ENCODE data around the gene DYNC1I1.

DYNC1I1 gene

DNA sequence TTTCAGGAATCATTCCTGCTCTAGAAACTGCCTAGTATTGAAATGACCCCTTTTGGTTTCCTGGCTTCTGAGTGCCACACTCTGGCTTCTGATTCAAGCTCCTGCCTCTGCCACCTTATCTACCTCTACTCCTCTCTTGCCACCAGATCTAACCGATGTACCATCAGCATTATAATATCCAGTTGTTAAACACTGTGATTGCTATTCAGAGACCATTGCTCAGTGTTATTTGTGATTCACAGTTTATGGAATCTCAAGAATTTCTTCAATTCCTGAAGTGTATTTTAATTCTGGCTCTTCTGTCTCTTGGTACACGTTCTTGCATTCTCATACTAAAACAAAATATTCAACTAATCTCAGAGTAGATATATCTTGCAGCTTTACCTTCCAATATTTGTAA, 88.7 kb downstream of the DYNC1I1 start:
- no peak for DNase-seq (ENCODE audit: low read depth)

DNA sequence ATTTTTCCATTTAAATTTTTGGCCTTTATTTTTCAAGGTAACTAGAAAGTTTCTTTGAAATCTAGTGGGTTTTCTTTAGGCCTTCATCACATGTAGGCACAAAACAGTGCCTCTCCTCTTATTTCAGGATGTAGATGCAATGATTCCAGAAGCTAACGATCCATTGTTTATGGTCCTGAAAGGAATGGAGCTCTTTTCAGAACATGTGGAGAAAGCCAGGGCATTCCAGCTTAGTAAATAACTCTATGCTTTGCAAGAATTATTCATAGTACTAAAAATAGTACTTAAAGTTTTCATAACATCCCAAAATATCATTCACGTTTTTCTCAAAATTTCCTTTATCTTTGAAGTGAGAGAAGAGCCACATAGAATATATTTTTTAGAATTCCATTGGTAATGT, 91.3 kb downstream of the DYNC1I1 start:
- no peak for DNase-seq (ENCODE audit: low read depth)

DNA sequence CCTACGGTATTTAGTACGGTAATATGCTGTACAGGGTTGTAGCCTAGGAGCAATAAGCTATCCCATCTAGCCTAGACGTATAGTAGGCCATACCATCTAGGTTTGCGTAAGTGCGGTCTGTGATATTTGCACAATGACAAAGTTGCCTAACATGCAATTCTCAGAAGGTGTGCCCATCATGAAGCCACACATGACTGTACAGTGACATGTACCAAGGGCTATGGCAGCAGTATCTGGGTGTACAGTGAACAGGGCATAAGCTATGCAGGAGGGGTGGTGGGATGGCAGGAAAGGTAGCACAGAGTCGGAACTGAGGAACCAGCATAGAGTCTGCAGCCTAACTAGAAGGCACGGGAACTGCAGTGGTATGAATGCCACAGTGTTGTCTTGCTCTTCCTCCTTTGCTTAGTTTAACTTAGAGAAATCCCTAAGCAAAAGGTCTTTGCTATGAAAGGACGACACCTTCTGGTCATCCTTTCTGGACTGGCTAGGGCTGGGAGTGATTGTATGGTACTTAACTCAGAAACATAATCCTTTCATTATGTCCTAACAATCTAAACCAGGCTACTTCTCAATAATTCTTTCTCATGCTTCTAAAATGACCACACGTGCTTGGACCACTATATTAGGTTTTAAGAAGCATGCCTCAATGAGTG, 93.5 kb downstream of the DYNC1I1 start:
- DNase-seq (ENCODE audit: low read depth): no peak

DNA sequence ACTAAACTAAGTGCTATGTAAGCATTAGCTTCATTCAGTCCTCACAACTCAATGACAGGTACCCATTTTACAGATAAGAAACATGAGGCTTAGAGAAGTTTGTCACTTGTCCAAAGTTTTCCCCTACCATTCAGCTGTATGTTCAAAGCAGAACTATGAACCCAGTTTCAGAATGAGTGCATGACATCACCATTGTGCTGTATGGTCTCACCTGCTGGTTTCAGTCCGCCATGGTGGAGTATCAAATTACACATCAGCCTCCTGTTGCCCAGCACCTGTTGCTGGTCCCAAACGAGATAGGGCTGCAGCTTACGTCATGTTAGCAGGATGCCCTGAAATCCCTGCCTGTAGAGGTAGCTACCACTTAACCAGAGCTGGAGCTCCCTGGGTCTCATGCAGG, 95.0 kb downstream of the DYNC1I1 start:
- DNase-seq (ENCODE audit: low read depth): no peak

DNA sequence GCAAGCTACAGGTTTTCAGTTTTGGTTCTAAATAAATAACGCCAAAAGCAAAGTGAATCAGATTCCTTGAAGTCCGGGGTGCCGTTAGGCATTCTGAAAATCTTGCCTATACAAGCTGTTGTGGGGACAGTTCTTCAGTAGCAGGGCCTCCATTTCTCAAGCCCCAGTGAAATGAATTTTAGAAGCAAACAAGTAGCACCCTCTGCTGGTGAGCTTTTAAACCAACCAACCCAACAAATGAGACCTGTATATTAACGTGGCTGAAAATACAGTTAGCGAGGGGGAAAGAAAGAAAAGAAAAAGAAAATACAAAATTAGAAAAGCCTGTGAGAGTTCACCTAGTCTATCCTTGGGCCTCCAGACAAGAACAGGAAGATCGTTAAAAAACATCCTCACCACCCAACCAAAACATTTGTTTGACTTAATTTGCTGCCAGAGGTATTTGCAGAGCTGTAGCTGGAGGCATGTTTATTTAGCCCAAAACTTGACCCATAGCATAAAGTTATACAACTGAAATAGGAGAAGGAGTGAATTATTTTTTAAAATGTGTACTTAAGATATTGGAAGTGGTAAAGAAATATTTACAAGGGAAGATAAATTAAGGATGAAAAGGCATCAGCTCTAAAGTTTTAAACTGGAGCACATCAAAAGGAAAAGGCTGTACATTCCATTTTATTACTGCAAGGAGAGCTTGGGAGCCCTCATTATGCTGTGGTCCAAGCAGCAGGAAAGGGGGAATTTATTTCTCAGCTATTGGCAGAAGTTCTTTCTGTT, 98.9 kb downstream of the DYNC1I1 start:
- DNase-seq (ENCODE audit: low read depth): no peak

DNA sequence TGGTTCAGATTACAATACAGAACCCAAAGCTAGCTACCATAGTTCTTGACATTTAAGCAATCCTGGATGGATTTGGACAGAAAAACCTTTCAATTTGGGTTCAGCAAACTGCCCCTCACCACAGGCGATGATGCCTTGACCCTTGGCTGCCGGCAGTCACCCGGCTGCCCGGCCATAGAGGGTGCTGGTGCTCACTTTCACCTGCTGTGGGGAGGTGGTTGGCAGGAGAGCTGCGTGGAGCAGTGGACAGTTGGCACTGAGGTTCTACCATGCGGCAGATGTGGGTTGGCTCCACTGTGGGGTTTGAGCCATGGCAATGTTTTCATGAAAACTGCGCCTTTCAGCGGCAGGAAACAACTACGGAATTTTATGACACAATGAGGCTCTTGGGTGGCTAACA, 99.5 kb downstream of the DYNC1I1 start:
- DNase-seq (ENCODE audit: low read depth): no peak

DNA sequence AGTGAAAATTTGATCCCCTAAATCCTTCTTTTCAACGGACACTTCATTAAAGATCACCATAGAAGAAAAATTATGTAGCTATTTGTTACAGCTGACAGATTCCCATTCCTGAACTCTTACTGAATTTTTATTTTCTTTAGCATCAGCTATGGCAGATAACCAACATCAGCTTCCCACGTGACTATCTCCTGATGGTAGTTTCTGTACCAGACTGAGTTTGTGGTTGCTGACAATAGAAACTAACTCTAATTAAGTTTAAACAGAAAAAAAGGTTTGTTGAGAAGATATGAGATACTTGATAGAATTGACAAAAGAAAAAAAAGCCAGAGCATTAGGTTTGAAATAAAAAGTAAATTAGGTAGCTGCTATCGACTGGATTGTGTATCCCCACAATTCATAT, 101.8 kb downstream of the DYNC1I1 start:
- no peak for DNase-seq (ENCODE audit: low read depth)

DNA sequence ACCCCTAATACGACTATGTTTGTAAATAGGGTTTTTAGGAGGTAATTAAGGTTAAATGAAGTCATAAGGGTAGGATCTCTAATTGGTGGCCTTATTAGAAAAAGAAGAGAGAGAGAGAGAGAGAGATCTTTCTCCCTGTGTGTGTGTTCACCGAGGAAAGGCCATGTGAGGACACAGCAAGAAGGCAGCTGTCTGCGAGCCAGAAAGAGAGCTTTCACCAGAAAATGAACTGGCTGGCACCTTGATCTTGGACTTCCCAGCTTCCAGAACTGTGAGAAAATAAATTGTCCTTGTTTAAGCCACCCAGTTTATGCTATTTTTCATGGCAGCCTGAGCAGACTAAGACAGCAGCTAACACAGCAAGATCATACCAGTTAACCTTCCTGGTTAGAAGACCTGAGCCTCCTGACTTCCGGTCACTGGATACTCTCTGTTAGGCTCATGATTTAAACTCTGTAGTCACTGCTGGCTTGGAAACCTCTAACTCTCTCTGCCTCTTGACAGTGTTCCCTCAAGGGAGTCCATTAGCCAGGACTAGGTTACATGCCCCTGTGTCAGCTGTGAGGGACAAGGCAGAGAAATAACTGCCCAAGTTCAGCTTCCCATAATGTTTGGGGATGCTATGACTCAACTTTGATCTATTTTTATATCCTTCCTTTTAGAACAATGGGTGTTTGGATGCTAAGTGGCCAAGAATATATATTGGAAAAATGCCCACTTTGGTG, 102.3 kb downstream of the DYNC1I1 start:
- DNase-seq (ENCODE audit: low read depth): no peak

DNA sequence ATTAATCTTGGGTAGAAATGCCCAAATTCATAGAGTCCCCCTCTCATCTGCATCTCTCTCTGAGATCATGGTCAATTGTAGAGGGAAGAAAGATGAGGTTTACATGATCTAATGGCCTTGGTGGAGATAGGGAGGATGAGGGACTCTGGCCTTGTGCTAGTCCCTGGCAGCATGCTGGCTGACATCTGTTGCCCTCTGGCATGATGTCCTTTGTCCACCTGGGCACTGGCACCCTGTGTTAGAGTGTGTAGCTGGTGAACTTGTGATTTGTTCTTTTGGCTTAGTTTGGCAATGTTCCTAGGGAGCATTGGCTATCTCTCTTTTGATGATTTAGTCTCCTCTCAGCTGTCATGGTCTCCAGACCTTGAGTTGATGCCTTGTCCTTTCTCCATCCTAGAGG, 103.2 kb downstream of the DYNC1I1 start:
- DNase-seq (ENCODE audit: low read depth): no peak

DNA sequence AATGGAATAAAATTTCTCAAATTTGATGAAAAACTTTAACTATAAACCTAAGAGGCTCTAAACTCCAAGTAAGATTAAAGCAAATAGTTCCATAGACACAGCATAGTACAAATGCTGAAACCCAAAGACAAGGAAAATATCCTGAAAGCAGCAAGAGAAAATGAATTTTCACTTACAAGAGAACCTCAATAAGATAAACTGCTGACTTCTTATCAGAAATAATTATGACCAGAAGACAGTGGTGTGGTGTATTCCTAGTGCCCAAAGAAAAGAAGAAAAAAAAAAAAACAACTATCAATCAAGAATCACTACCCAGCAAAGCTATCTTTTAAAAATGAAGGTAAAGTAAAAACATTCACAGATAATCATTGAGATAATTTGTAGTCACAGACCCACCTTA, 106.3 kb downstream of the DYNC1I1 start:
- no peak for DNase-seq (ENCODE audit: low read depth)

DNA sequence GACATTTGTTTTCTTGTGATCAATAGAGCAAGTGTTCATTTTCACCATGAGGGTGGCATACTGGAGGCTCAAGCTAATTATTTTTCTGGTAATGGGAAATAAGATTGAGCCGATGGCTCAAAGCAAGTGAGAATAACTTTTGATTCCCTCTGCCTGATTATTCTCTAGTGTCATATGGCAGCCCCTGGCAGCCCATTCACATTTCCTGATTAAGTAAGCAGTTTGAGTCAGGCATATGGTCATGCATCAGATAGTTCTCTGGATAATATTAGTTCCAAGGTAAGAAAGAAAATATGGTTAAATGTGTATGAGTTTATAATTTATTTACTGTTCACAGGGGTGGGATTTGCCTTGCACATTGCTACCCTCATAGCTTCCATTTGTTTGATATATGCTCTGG, 109.2 kb downstream of the DYNC1I1 start:
- DNase-seq (ENCODE audit: low read depth): no peak

DNA sequence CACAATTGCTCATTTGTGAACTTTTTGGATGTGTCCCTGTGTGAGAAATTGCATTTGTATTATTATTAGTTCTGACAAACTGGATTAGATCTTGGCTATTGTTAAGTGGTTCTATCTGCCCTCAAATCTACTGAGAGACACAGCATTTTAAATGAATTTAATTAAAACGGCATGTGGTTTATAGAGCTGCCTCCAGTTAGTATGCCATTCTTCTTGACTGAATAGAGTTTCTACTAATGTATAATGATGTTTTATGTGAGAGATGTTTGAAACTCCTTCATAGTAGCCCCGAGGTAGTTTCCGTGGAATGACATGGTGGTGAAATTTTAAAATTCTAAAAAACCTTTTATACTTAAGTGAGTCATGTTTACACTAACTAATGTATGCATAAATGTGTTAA, 110.9 kb downstream of the DYNC1I1 start:
- DNase-seq (ENCODE audit: low read depth): no peak

DNA sequence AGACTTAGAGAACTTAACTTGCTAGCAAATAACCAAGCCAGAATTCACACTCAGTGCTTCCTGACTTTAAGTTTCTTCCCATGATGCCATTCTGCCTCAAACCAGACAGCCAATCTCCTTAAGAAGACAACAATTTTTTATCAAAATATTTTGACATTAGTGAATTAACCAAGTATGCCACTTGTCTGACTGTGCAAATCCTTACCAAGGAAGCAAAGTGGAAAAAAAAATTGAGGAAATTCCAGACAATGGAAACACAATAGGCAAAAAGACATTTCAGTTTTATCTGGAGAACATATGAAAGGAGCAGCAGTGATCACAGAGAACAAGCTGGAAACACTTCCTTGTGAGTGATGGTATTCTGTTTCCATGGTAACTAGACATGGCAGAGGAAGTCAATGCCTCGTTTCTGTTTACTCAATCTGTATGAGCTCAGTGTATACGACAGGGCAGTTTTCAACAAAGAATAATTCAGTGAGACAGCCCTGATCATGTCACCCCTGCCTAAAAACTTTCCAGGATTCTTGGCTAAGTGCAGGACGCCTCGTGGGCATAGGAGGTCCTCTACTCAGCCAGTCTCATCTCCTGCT, 114.2 kb downstream of the DYNC1I1 start:
- DNase-seq (ENCODE audit: low read depth): no peak

DNA sequence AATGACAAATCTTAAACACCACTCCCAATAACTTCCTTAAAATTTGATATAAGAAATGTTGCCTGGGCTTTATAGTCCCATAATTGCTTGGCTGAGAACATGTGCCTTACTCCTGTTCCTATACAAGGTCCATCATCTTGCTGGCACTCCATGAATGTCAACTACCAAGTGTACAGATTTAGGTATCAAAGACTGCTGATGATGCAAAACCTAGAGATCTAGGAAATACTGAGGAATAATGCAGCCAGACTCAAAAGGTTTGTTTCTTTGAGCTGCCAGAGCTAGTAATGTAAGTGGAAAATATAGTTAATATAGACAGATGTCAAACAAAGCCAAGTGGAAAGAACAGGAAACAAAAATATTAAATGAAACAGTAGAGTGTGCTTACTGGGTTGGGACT, 121.1 kb downstream of the DYNC1I1 start:
- no peak for DNase-seq (ENCODE audit: low read depth)

DNA sequence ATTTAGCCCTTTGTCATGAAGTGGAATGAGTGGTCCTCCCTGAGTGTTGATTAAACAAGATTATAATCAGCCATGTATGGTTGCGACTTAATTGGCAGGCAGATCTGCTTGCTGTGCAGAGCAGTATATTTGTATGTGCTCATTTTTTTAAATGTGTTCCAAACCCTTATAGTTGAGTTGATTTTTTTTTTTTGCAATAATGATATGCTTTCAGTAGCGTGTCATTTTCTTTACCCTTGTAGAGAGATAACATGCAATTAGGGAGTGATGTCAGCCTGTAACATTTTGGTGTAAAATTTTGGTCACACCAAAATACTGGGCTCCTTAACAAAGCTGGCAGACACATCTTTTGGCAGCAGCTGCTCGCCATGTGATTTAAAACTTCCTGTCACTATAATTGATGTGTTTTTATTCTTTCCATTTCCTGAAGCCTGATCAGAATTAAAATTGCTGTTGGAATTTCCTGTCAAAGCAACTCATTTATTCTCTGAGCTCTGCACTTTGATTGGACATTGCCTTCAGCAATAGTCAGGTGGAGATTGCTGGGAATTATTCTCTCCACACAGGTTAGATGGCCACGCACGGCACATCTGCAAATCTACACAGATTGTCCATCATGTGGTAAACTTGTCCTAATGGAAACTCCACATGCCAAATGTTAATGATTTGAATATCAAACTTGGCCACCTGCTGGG, 125.3 kb downstream of the DYNC1I1 start:
- DNase-seq (ENCODE audit: low read depth): no peak

DNA sequence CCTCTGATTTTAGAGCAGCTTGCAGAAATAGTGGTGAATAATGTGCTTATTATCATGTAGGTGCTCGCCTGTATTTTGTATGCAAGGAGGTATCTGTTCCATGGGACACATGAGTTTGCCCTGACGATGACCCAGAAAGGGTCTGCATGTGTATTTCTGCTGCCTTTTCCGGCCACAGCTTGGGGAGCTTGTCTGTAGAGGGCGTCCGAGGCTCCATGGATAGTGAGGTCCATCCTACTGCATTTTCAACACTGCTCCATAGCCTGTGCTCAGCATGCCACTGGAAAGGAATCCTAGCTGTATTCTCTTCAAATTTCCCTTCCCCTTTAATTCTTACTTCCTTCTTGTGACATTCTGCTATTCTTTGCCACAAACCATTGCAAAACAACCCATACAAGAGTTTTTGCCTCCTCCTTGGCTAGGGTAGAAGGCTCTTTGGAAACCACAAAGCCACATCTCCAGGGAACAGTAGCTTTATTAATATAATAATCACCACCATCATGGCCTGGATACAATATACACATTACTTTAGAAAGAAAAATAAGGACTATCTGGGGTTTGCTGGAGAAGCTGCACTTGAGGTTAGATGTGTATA, 127.7 kb downstream of the DYNC1I1 start:
- no peak for DNase-seq (ENCODE audit: low read depth)

DNA sequence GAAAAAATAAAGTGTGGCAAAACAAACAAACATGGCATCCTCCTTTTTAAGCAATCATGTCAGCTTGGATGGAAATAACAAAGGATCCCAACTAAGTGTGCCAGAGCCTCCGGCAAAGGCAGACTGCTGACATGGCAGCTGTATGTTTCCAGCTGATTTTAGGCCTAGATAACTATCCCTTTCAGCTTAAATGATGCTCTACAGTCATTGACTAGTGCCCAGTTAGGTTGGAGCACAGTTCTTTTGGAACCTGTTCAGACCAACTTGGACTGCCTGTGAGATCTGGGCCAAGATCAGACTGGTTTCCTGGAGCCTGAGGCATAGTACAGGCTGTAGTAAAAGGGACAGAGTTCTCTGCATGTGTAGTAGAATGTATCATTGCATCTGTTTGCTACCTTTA, 128.7 kb downstream of the DYNC1I1 start:
- no peak for DNase-seq (ENCODE audit: low read depth)

DNA sequence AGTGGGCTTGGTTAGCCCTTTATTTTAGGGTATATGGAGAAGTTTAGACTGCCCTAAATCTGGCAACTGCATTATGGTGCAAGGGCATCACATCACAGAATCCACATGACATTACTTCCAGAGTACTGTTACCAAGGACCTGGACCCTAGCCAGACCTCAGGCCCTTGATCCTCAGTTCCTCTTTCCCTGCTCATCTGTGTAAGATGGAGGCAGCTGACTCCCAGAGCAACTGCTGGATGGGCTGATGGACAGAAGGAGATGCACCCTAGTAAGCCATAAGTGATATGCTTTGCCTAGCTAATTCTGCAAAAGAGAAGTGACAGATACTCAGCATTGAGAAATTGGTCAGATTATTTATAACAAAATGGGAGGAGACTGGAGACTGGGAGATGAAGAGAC, 131.7 kb downstream of the DYNC1I1 start:
- DNase-seq (ENCODE audit: low read depth): no peak

DNA sequence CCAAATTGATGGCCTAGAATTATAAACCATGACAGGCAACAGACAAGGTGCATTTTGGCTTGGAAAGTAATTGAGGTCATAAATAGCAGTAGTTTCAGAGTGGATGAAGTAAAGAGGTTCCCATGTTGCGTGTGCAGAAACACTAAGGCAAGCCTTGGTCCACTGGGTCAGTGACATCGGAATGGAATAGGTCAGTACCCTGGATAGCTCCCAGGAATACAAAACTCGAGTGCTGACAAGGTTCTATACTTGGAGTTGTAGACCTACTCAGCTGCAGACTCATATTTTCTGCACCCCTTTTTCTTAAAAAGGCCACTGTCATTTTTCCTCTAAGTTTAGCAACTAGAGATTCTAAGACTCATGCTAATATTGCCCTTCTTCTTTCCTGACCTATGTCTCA, 132.8 kb downstream of the DYNC1I1 start:
- no peak for DNase-seq (ENCODE audit: low read depth)

DNA sequence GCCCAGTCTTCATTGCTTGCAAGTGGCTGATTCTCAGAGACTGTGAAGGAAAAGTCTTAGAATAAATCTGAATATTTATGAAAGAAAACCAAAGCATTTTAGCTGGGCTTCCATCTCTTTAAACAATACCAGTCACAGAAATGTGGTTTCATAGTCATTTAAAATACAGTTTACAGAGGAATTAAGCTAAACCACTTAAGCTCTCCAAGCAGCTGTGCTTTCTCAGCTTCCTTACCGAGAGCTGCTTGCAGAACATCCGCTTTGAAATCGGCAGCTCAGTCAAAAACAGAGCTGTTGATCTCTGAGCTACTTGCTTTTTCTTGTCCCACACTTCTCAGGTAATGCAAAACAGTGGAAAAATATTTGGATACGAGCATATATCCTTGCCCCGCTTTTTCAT, 134.5 kb downstream of the DYNC1I1 start:
- no peak for DNase-seq (ENCODE audit: low read depth)

DNA sequence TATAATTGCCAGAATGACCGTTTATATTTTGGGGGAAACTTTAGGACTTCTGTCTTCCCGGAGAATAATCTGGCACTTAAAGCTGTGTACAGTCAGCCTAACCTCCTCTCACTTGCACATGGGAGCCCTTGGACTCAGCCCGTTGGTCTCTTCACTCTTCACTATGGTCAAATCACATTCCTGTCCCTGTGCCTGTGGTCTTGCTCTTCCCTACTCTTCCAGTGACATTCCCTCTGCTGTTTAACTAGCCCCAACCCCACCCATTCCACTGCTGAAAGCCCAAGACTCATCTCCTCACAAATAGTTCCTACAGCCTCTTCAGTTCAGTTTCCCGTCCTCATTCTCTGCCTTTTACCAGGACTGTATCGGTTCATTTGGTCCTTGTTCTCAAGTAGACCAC, 135.0 kb downstream of the DYNC1I1 start:
- no peak for DNase-seq (ENCODE audit: low read depth)

DNA sequence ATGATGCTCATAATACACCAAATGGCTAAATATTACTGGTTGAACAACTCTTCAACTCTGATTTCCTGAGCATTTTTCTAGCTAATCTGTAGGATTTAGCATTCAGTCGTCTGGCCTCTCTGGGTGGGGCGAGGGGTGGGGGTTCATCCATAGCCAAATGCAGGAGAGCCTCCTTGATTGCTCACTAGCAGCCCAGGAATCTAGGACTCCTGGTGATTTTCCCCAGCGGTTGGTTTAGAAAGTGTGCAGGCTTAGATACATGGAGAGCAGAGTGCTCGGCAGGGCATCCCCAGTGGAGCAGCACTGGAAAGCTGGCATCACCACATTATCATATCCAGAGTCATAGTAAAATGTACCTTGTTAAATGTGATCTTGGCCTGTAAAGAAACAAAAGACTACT, 136.1 kb downstream of the DYNC1I1 start:
- DNase-seq (ENCODE audit: low read depth): no peak
